IPS-15b (cell line): ENCODE data around the gene TMEM156.
"Not testable (repeated sequence)": the region's sequence is repeated elsewhere in the genome, so short reads cannot be mapped to it uniquely, and the experiment has no call there.

ENCODE experiments used
- H3K27me3 ChIP-seq: one replicate; pipeline ENCODE4 v1.6.1; 2013; ENCODE audit warnings: low read length; ENCODE audit not compliant: control insufficient read depth, insufficient read depth
- H3K36me3 ChIP-seq: one replicate; pipeline ENCODE4 v1.6.1; 2013; ENCODE audit warnings: low read length; ENCODE audit not compliant: control insufficient read depth, insufficient read depth
- H3K4me1 ChIP-seq: one replicate; pipeline ENCODE4 v1.6.1; 2013; ENCODE audit warnings: mild to moderate bottlenecking, low read length; ENCODE audit not compliant: control insufficient read depth, insufficient read depth
- H3K4me3 ChIP-seq: one replicate; pipeline ENCODE4 v1.5.1; 2013; ENCODE audit warnings: low read depth, low read length
- H3K9ac ChIP-seq: one replicate; pipeline ENCODE4 v1.6.1; 2013; ENCODE audit warnings: low read depth, mild to moderate bottlenecking, low read length
- H3K9me3 ChIP-seq: one replicate; pipeline ENCODE4 v1.6.1; 2013; ENCODE audit warnings: mild to moderate bottlenecking, low read length; ENCODE audit not compliant: control insufficient read depth, insufficient read depth

TMEM156 gene

GRCh38 chr4:39042366-39042765 lies 10.2 kb upstream of the TMEM156 start:
- no peaks in the 10 kb centered on the region for H3K27me3 ChIP-seq
- no peak overlapping the region for H3K9ac ChIP-seq
- H3K4me1 ChIP-seq = peaks cover 5% of the 10 kb centered on the region
- H3K9me3 ChIP-seq = no peaks in the 10 kb centered on the region
- no peaks in the 10 kb centered on the region for H3K36me3 ChIP-seq
- no peak overlapping the region for H3K4me3 ChIP-seq

GRCh38 chr4:39039108-39039507 lies 6.9 kb upstream of the TMEM156 start:
- H3K9me3 ChIP-seq = no peaks in the 10 kb centered on the region
- H3K36me3 ChIP-seq = no peaks in the 10 kb centered on the region
- no peaks in the 10 kb centered on the region for H3K27me3 ChIP-seq
- peaks cover 5% of the 10 kb centered on the region for H3K4me1 ChIP-seq
- H3K4me3 ChIP-seq = no peak overlapping the region
- no peak overlapping the region for H3K9ac ChIP-seq

DNA sequence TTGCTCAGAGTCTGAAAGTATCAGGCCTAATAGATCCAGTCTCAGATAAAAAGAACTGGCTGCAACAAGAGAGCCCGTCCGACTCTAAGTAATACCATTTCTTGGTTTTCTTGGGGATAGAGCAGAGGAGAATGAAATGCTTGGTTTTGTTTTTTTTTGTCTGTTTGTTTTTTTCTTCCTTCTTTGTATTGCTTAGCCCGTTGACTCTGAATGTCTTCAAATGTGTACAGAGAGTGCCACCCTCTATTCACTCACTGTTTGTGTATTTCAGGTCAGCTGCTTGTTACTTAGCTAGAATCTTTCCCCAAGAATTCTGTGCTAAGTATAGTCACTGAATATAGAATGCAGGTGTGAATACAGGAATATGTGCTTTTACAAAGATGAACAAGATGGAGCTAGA lies 5.7 kb upstream of the TMEM156 start:
- no peak overlapping the region for H3K9ac ChIP-seq
- H3K36me3 ChIP-seq = no peaks in the 10 kb centered on the region
- H3K4me1 ChIP-seq = no peaks in the 10 kb centered on the region
- H3K4me3 ChIP-seq = no peak overlapping the region
- H3K9me3 ChIP-seq = no peaks in the 10 kb centered on the region
- H3K27me3 ChIP-seq = no peaks in the 10 kb centered on the region

GRCh38 chr4:39037491-39037825 lies 5.2 kb upstream of the TMEM156 start:
- Histone ChIP-seq H3K4me1 (no peaks in the 10 kb centered on the region), H3K9ac (no peak overlapping the region), H3K4me3 (no peak overlapping the region), H3K36me3 (no peaks in the 10 kb centered on the region), H3K9me3 (no peaks in the 10 kb centered on the region), H3K27me3 (no peaks in the 10 kb centered on the region)

DNA sequence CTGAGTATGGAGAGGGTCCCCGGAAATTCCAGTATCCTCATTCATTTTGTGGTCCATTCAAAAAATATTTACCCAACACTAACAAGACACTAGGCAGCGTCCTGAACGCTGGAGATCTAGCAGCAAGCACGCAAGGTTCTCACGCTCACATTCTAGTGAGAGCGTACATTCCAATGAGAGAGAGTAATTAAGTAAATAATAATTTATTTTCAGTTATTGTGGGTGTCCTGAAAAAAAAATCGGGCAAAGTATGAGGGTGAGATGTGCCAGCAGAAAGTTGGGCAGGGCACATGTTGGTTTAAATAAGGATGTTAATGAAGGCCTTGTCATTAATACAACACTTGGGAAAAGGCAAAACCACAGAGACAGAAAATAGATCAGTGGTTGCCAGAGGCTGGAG lies 4.0 kb upstream of the TMEM156 start:
- no peak overlapping the region for H3K4me3 ChIP-seq
- H3K9me3 ChIP-seq = no peaks in the 10 kb centered on the region
- H3K4me1 ChIP-seq = no peaks in the 10 kb centered on the region
- H3K36me3 ChIP-seq = no peaks in the 10 kb centered on the region
- H3K27me3 ChIP-seq = no peaks in the 10 kb centered on the region
- H3K9ac ChIP-seq = no peak overlapping the region

- not testable (repeated sequence) for H3K9ac ChIP-seq, H3K4me1 ChIP-seq, H3K27me3 ChIP-seq, H3K4me3 ChIP-seq, H3K36me3 ChIP-seq, H3K9me3 ChIP-seq
Measured at GRCh38 chr4:39031590-39032020, 604 bp downstream of the TMEM156 start.

GRCh38 chr4:39030725-39031124 lies 1.5 kb downstream of the TMEM156 start:
- no peaks in the 10 kb centered on the region for H3K9me3 ChIP-seq
- H3K4me3 ChIP-seq = no peak overlapping the region
- no peaks in the 10 kb centered on the region for H3K36me3 ChIP-seq
- H3K9ac ChIP-seq = no peak overlapping the region
- H3K4me1 ChIP-seq = no peaks in the 10 kb centered on the region
- H3K27me3 ChIP-seq = no peaks in the 10 kb centered on the region

DNA sequence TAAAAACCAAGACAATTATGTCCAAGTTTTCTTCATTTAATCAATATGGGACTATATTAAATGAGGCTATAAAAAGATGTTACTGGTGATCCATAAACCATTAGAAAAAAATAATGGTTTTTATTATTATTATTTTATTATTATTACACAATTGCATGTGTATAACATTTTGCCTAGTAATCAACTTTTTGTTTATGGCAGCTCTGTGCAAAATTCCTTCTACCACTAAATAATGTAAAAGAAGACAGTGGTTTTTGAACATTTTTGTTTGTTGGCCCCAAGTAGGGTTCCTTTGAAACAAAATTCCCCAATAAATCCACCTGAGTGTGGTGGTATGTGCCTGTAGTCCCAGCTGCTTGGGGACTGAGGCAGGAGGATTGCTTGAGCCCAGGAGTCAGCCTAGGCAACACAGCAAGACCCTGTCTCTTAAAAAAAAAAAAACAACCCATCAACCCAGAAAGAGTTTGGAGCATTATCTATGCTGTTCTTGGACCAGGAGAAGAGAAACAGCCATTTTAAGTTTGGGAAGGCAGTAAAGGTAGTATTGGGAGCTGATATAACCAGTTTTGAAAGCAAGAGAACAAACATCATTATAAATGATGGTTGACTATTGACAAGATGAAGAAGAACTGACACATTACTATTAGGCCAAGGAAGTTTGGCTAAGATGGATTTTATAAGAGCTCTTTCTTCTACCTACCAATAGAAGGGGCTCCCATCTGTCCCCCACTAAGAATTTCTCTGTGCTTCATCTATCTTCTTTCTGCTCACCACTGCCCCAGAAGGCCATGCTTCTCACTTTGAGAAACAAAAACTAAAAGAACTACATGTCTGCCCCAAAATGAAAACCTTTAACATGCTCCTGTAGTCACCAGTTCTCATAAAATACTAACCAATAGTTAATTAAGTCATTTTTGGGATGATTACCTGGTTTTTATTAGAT lies 2.2 kb downstream of the TMEM156 start:
- no peak overlapping the region for H3K9ac ChIP-seq
- H3K9me3 ChIP-seq = no peaks in the 10 kb centered on the region
- no peaks in the 10 kb centered on the region for H3K27me3 ChIP-seq
- no peaks in the 10 kb centered on the region for H3K36me3 ChIP-seq
- no peak overlapping the region for H3K4me3 ChIP-seq
- no peaks in the 10 kb centered on the region for H3K4me1 ChIP-seq

DNA sequence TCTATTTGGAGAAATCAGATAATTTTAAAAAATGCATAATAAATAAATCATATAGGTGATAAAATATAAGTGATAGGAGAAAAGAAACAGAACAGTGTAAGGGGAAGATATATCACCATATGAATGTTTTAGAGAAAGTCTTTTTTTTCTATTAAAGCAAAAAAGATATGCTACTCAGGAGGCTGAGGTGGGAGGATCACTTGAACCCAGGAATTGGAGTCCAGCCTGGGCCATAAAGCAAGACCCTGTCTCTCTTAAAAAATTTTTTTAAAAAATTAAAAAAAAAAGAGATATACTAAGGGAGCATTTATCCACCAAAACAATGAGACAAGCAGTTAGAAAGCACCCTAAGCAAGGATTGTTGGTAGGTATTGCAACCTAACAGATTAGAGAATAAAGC lies 6.1 kb downstream of the TMEM156 start:
- no peaks in the 10 kb centered on the region for H3K4me1 ChIP-seq
- H3K9ac ChIP-seq = no peak overlapping the region
- no peaks in the 10 kb centered on the region for H3K9me3 ChIP-seq
- no peaks in the 10 kb centered on the region for H3K27me3 ChIP-seq
- H3K36me3 ChIP-seq = no peaks in the 10 kb centered on the region
- no peak overlapping the region for H3K4me3 ChIP-seq

DNA sequence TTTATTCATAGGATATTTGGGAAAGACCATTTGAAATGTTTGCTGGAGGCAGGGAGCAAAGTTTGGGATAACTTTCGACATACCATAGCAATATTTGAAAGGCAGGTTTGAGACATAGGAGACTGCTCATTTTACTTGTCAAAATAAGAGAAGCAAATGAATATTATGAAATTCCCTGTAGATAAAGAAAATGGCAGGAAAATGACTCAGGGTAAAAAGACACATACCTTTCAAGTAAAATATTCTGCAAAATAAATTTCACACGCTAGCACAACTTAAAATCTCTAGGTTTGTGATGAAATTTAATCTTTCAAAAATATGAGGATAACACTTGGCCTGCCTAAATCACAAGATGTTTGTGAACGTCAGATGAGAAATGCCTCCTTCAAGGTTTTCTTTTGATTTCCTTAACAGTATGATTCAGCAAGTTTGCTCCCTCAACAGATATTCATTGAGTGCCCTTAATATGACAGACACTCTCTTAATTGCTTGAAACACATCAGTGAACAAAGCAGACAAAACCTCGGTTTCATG lies 6.6 kb downstream of the TMEM156 start:
- H3K36me3 ChIP-seq = no peaks in the 10 kb centered on the region
- H3K27me3 ChIP-seq = no peaks in the 10 kb centered on the region
- H3K9me3 ChIP-seq = no peaks in the 10 kb centered on the region
- H3K4me3 ChIP-seq = no peak overlapping the region
- no peak overlapping the region for H3K9ac ChIP-seq
- H3K4me1 ChIP-seq = no peaks in the 10 kb centered on the region

- no peak overlapping the region for H3K4me3 ChIP-seq
- H3K4me1 ChIP-seq = no peaks in the 10 kb centered on the region
- no peaks in the 10 kb centered on the region for H3K9me3 ChIP-seq
- H3K36me3 ChIP-seq = no peaks in the 10 kb centered on the region
- H3K9ac ChIP-seq = no peak overlapping the region
- H3K27me3 ChIP-seq = no peaks in the 10 kb centered on the region
Measured at GRCh38 chr4:39024311-39024865, 7.8 kb downstream of the TMEM156 start.

DNA sequence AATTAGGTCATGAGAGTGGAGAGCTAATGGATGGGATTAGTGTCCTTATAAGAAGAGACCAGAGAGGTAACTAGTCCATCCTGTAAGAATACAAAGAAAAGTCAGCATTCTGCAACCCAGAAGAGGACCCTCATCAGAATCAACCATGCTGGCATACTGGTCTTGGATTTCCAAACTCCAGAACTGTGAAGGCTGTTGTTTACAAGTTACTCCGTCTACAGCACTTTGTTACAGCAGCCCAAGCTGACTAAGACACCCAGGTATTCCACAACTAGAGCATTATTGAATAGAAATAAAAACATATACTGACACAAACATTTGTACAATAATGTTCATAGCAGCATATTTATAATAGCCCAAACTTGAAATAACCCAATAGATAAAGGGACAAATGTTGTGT lies 9.2 kb downstream of the TMEM156 start:
- Histone ChIP-seq H3K36me3 (no peaks in the 10 kb centered on the region), H3K4me1 (no peaks in the 10 kb centered on the region), H3K9ac (no peak overlapping the region), H3K4me3 (no peak overlapping the region), H3K27me3 (no peaks in the 10 kb centered on the region), H3K9me3 (no peaks in the 10 kb centered on the region)
